ENCODE measurements around the gene NOS1.
"Not testable (repeated sequence)": the region's sequence is repeated elsewhere in the genome, so short reads cannot be mapped to it uniquely, and the experiment has no call there.

The NOS1 gene

GRCh38 chr12:117208811-117209455 is 152.5 kb downstream of the NOS1 start:
- no peak for DNase-seq (ENCODE audit: low read depth in 2 of 2)

GRCh38 chr12:117208206-117208605 is 153.2 kb downstream of the NOS1 start:
- DNase-seq (ENCODE audit: low read depth in 2 of 2), result no peak

GRCh38 chr12:117207675-117208074 is 153.8 kb downstream of the NOS1 start:
- DNase-seq (ENCODE audit: low read depth in 2 of 2), result no peak

GRCh38 chr12:117202556-117202955 is 158.9 kb downstream of the NOS1 start:
- DNase-seq (ENCODE audit: low read depth in 2 of 2), result no peak

GRCh38 chr12:117202033-117202432 is 159.4 kb downstream of the NOS1 start:
- no peak for DNase-seq (ENCODE audit: low read depth in 2 of 2)

GRCh38 chr12:117199956-117200744 is 161.3 kb downstream of the NOS1 start:
- DNase-seq (ENCODE audit: low read depth in 2 of 2), result not testable (repeated sequence)

- not testable (repeated sequence) for DNase-seq (ENCODE audit: low read depth in 2 of 2)
These were observed 165.1 kb downstream of the NOS1 start for GRCh38 chr12:117196334-117196733.

GRCh38 chr12:117195027-117195426 is 166.4 kb downstream of the NOS1 start:
- DNase-seq (ENCODE audit: low read depth in 2 of 2), result not testable (repeated sequence)

- no peak for DNase-seq (ENCODE audit: low read depth in 2 of 2)
These were observed 167.5 kb downstream of the NOS1 start for GRCh38 chr12:117193903-117194302.

GRCh38 chr12:117192581-117192980 is 168.8 kb downstream of the NOS1 start:
- not testable (repeated sequence) for DNase-seq (ENCODE audit: low read depth in 2 of 2)

- DNase-seq (ENCODE audit: low read depth in 2 of 2), result no peak
These were observed 169.4 kb downstream of the NOS1 start for GRCh38 chr12:117192057-117192456.

GRCh38 chr12:117190210-117190781 is 171.1 kb downstream of the NOS1 start, which contains the start of gene FBXO21:
Gene FBXO21, minus strand, starts transcription at chr12:117190470. Its CDS starts 14 bp downstream, at chr12:117190456.
- DNase-seq (ENCODE audit: low read depth in 2 of 2), result peak; percentile 52 to 53

- no peak for DNase-seq (ENCODE audit: low read depth in 2 of 2)
These were observed 171.7 kb downstream of the NOS1 start for GRCh38 chr12:117189725-117190209.

GRCh38 chr12:117188961-117189724 is 172.3 kb downstream of the NOS1 start:
- peak; percentile 3 to 6 for DNase-seq (ENCODE audit: low read depth in 2 of 2)

- DNase-seq (ENCODE audit: low read depth in 2 of 2), result no peak
These were observed 173.2 kb downstream of the NOS1 start for GRCh38 chr12:117188121-117188665.

GRCh38 chr12:117187421-117187820 is 174.0 kb downstream of the NOS1 start:
- DNase-seq (ENCODE audit: low read depth in 2 of 2), result no peak

- no peak for DNase-seq (ENCODE audit: low read depth in 2 of 2)
These were observed 178.6 kb downstream of the NOS1 start for GRCh38 chr12:117182866-117183265.

GRCh38 chr12:117181468-117181843 is 180.0 kb downstream of the NOS1 start:
- not testable (repeated sequence) for DNase-seq (ENCODE audit: low read depth in 2 of 2)

- no peak for DNase-seq (ENCODE audit: low read depth in 2 of 2)
These were observed 180.5 kb downstream of the NOS1 start for GRCh38 chr12:117180758-117181467.

GRCh38 chr12:117178745-117179144 is 182.7 kb downstream of the NOS1 start:
- no peak for DNase-seq (ENCODE audit: low read depth in 2 of 2)

- no peak for DNase-seq (ENCODE audit: low read depth in 2 of 2)
These were observed 183.1 kb downstream of the NOS1 start for GRCh38 chr12:117178301-117178700.

Data from fibroblast of skin of left biceps (primary cell).